Mesendoderm (in vitro differentiated cells): ENCODE measurements around the gene KRTAP10-3.

Experiments
- DNase-seq: peaks from one replicate; pipeline ENCODE4 v3.0.0; 2013
- H2AK5ac ChIP-seq: 2 replicates; pipeline ENCODE4 v1.6.1; 2013; ENCODE audit warnings: low read length, inconsistent platforms
- H2BK120ac ChIP-seq: 2 replicates; pipeline ENCODE4 v1.6.1; 2013; ENCODE audit warnings: low read depth, mild to moderate bottlenecking, low read length, moderate library complexity, mixed read lengths
- H2BK15ac ChIP-seq: replicated peaks from 2 replicates; pipeline ENCODE4 v1.6.1; 2013; ENCODE audit warnings: low read depth, mild to moderate bottlenecking, moderate library complexity
- H2BK5ac ChIP-seq: 2 replicates; pipeline ENCODE4 v1.6.1; 2013; ENCODE audit warnings: low read length, inconsistent platforms
- H3K18ac ChIP-seq: 2 replicates; pipeline ENCODE4 v1.6.1; 2013; ENCODE audit warnings: mild to moderate bottlenecking, low read length, mixed read lengths
- H3K23ac ChIP-seq: one replicate; pipeline ENCODE4 v1.6.1; 2013; ENCODE audit warnings: low read length
- H3K27ac ChIP-seq: 2 replicates; pipeline ENCODE4 v1.5.1; 2013; ENCODE audit warnings: low read depth, mild to moderate bottlenecking, inconsistent platforms, low read length, moderate library complexity
- H3K27me3 ChIP-seq: 2 replicates; pipeline ENCODE4 v1.6.1; 2013; ENCODE audit warnings: low read length, control low read depth, mild to moderate bottlenecking, inconsistent platforms; ENCODE audit not compliant: insufficient read depth, poor library complexity
- H3K36me3 ChIP-seq: 2 replicates; pipeline ENCODE4 v1.6.1; 2013; ENCODE audit warnings: low read length, inconsistent platforms; ENCODE audit not compliant: control insufficient read depth, insufficient read depth
- H3K4ac ChIP-seq: one replicate; pipeline ENCODE4 v1.6.1; 2013; ENCODE audit warnings: low read depth, mild to moderate bottlenecking, low read length, moderate library complexity
- H3K4me1 ChIP-seq: 2 replicates; pipeline ENCODE4 v1.6.1; 2013; ENCODE audit warnings: low read depth, low read length, inconsistent platforms; ENCODE audit not compliant: control insufficient read depth
- H3K4me2 ChIP-seq: 2 replicates; pipeline ENCODE4 v1.6.1; 2013; ENCODE audit warnings: low read length
- H3K4me3 ChIP-seq: 2 replicates; pipeline ENCODE4 v1.5.1; 2013; ENCODE audit warnings: mild to moderate bottlenecking, low read length
- H3K56ac ChIP-seq: one replicate; pipeline ENCODE4 v1.6.1; 2013; ENCODE audit warnings: low read length
- H3K79me1 ChIP-seq: 2 replicates; pipeline ENCODE4 v1.6.1; 2013; ENCODE audit warnings: low read length, inconsistent platforms
- H3K79me2 ChIP-seq: 2 replicates; pipeline ENCODE4 v1.6.1; 2013; ENCODE audit warnings: mild to moderate bottlenecking, low read length; ENCODE audit not compliant: control insufficient read depth, insufficient read depth
- H3K9ac ChIP-seq: 2 replicates; pipeline ENCODE4 v1.6.1; 2013; ENCODE audit warnings: low read length, inconsistent platforms
- H4K5ac ChIP-seq: one replicate; pipeline ENCODE4 v1.6.1; 2013; ENCODE audit warnings: low read length
- H4K8ac ChIP-seq: one replicate; pipeline ENCODE4 v1.6.1; 2013; ENCODE audit warnings: low read depth, mild to moderate bottlenecking, control low read depth, low read length, moderate library complexity
- WGBS: extraction: QIAGEN DNeasy Blood & Tissue Kit; methylation state at CpG from one replicate; pipeline ENCODE4 v1.1.7; 2013; ENCODE audit warnings: low lambda C conversion rate, missing lambda C conversion rate; ENCODE audit not compliant: insufficient coverage; ENCODE audit errors: extremely low coverage; 5-methylcytosine and 5-hydroxymethylcytosine counted together

Gene KRTAP10-3

GRCh38 chr21:44537930-44538911 lies 20.4 kb downstream of the KRTAP10-3 start:
- H4K8ac ChIP-seq = no peak overlapping the region
- WGBS = no CpG with 5 or more reads among the region's 33 CpGs
- H2BK5ac ChIP-seq = no peak overlapping the region
- H4K5ac ChIP-seq = no peak overlapping the region
- H3K4me3 ChIP-seq = no peak overlapping the region
- no peaks in the 10 kb centered on the region for H3K4me1 ChIP-seq
- no peak overlapping the region for H3K4me2 ChIP-seq
- H3K23ac ChIP-seq = no peak overlapping the region
- H3K79me1 ChIP-seq = no peaks in the 10 kb centered on the region
- H3K9ac ChIP-seq = no peak overlapping the region
- H3K79me2 ChIP-seq = no peaks in the 10 kb centered on the region
- H2BK120ac ChIP-seq = no peak overlapping the region
- H3K27me3 ChIP-seq = no peaks in the 10 kb centered on the region
- no peaks in the 10 kb centered on the region for H3K36me3 ChIP-seq
- H2BK15ac ChIP-seq = no peak overlapping the region
- no peak overlapping the region for H3K56ac ChIP-seq
- H3K18ac ChIP-seq = no peak overlapping the region
- H3K27ac ChIP-seq = no peak overlapping the region
- no peak overlapping the region for H2AK5ac ChIP-seq
- H3K4ac ChIP-seq = no peak overlapping the region
- no peak for DNase-seq

- no peak overlapping the region for H2BK15ac ChIP-seq
- H3K79me2 ChIP-seq = no peaks in the 10 kb centered on the region
- no peak overlapping the region for H3K56ac ChIP-seq
- no peaks in the 10 kb centered on the region for H3K36me3 ChIP-seq
- no peak overlapping the region for H3K18ac ChIP-seq
- H3K23ac ChIP-seq = no peak overlapping the region
- WGBS = no CpG with 5 or more reads among the region's 7 CpGs
- no peak for DNase-seq
- H4K5ac ChIP-seq = no peak overlapping the region
- H3K79me1 ChIP-seq = no peaks in the 10 kb centered on the region
- H3K4me1 ChIP-seq = no peaks in the 10 kb centered on the region
- H3K27ac ChIP-seq = no peak overlapping the region
- no peak overlapping the region for H3K4ac ChIP-seq
- no peaks in the 10 kb centered on the region for H3K27me3 ChIP-seq
- H2BK120ac ChIP-seq = no peak overlapping the region
- H4K8ac ChIP-seq = no peak overlapping the region
- H2BK5ac ChIP-seq = no peak overlapping the region
- no peak overlapping the region for H3K4me3 ChIP-seq
- no peak overlapping the region for H2AK5ac ChIP-seq
- H3K4me2 ChIP-seq = no peak overlapping the region
- no peak overlapping the region for H3K9ac ChIP-seq
Observed at GRCh38 chr21:44535963-44536362, 22.6 kb downstream of the KRTAP10-3 start.

GRCh38 chr21:44534688-44535087 lies 23.9 kb downstream of the KRTAP10-3 start:
- no peak overlapping the region for H3K4ac ChIP-seq
- H3K79me1 ChIP-seq = no peaks in the 10 kb centered on the region
- H3K56ac ChIP-seq = no peak overlapping the region
- no peak overlapping the region for H4K5ac ChIP-seq
- no peak overlapping the region for H3K23ac ChIP-seq
- WGBS = no CpG with 5 or more reads among the region's 6 CpGs
- H2BK15ac ChIP-seq = no peak overlapping the region
- H3K36me3 ChIP-seq = no peaks in the 10 kb centered on the region
- DNase-seq = no peak
- no peak overlapping the region for H3K4me3 ChIP-seq
- H2AK5ac ChIP-seq = no peak overlapping the region
- H4K8ac ChIP-seq = no peak overlapping the region
- no peaks in the 10 kb centered on the region for H3K79me2 ChIP-seq
- no peak overlapping the region for H2BK5ac ChIP-seq
- no peaks in the 10 kb centered on the region for H3K27me3 ChIP-seq
- no peak overlapping the region for H3K9ac ChIP-seq
- no peak overlapping the region for H3K18ac ChIP-seq
- H3K4me2 ChIP-seq = no peak overlapping the region
- H3K27ac ChIP-seq = no peak overlapping the region
- H3K4me1 ChIP-seq = no peaks in the 10 kb centered on the region
- H2BK120ac ChIP-seq = no peak overlapping the region

GRCh38 chr21:44533891-44534627 lies 24.5 kb downstream of the KRTAP10-3 start:
- H3K56ac ChIP-seq = no peak overlapping the region
- H3K79me1 ChIP-seq = no peaks in the 10 kb centered on the region
- H3K36me3 ChIP-seq = no peaks in the 10 kb centered on the region
- WGBS = no CpG with 5 or more reads among the region's 21 CpGs
- H4K8ac ChIP-seq = no peak overlapping the region
- H3K27me3 ChIP-seq = no peaks in the 10 kb centered on the region
- no peak overlapping the region for H3K23ac ChIP-seq
- no peak overlapping the region for H3K4me3 ChIP-seq
- H2BK15ac ChIP-seq = no peak overlapping the region
- H3K79me2 ChIP-seq = no peaks in the 10 kb centered on the region
- H4K5ac ChIP-seq = no peak overlapping the region
- H3K18ac ChIP-seq = no peak overlapping the region
- H3K4me2 ChIP-seq = no peak overlapping the region
- no peaks in the 10 kb centered on the region for H3K4me1 ChIP-seq
- H3K27ac ChIP-seq = no peak overlapping the region
- H2AK5ac ChIP-seq = no peak overlapping the region
- no peak overlapping the region for H3K4ac ChIP-seq
- no peak overlapping the region for H3K9ac ChIP-seq
- H2BK120ac ChIP-seq = no peak overlapping the region
- no peak for DNase-seq
- H2BK5ac ChIP-seq = no peak overlapping the region

- Histone ChIP-seq H3K56ac (no peak overlapping the region), H3K4me2 (no peak overlapping the region), H2BK120ac (no peak overlapping the region), H4K8ac (no peak overlapping the region), H3K23ac (no peak overlapping the region), H3K79me2 (no peaks in the 10 kb centered on the region), H3K4me3 (no peak overlapping the region), H3K36me3 (no peaks in the 10 kb centered on the region), H3K27me3 (no peaks in the 10 kb centered on the region), H3K4ac (no peak overlapping the region), H3K9ac (no peak overlapping the region), H3K4me1 (no peaks in the 10 kb centered on the region), H2BK15ac (no peak overlapping the region), H3K27ac (no peak overlapping the region), H3K18ac (no peak overlapping the region), H2AK5ac (no peak overlapping the region), H3K79me1 (no peaks in the 10 kb centered on the region), H4K5ac (no peak overlapping the region), H2BK5ac (no peak overlapping the region)
- WGBS = no CpG with 5 or more reads among the region's 37 CpGs
- no peak for DNase-seq
Observed at GRCh38 chr21:44533121-44533890, 25.3 kb downstream of the KRTAP10-3 start.
